ENCODE results near the gene SERTAD4.

GRCh38 chr1:210291081-210291764 is 58.6 kb downstream of the SERTAD4 start:
- no peak for TF ChIP-seq POLR2A (IDR thresholded peaks at IDR 0.05; ENCODE audit: low read depth)
- no peak for TF ChIP-seq CTCF (IDR thresholded peaks at IDR 0.05)

All from esophagus muscularis mucosa (tissue), 3 donors.